Measurements from ENCODE around the gene NUP153.

- no peak for TF ChIP-seq POLR2A (IDR thresholded peaks at IDR 0.05)
- TF ChIP-seq EP300 (IDR thresholded peaks at IDR 0.05) = no peak
These were observed 44.1 kb downstream of the NUP153 start for GRCh38 chr6:17662585-17662984.
